SU-DHL-6 (cell line): ENCODE data around the gene CHN1.

Experiments
- CTCF ChIP-seq: fragments of 200-600 bp; sonication (generic); IDR thresholded peaks from one replicate; pipeline ENCODE4 v1.5.1; 2017; ENCODE audit warnings: antibody characterized with exemption, mild to moderate bottlenecking, low read length, moderate library complexity; ENCODE audit not compliant: insufficient read depth, poor library complexity, severe bottlenecking
- EZH2phosphoT487 ChIP-seq: fragments of 200-600 bp; sonication (generic), shearing (Covaris generic); conservative IDR thresholded peaks from 2 replicates; pipeline ENCODE4 v1.6.1; 2018; ENCODE audit warnings: mild to moderate bottlenecking, antibody characterized with exemption, low read length, moderate library complexity, mixed read lengths

- no peak for TF ChIP-seq CTCF
- no peak for TF ChIP-seq EZH2phosphoT487
Measured at GRCh38 chr2:174939046-174939445, 66.1 kb downstream of the CHN1 start.
